ENCODE measurements around the gene UBE3C. TPM values are rescaled to one million over a fixed set of nuclear protein-coding genes. Genes with fewer than 3 reads are reported as not detected.

UBE3C gene
- total and polyA plus RNA-seq, 2 donors (not counting 3 experiments of a cell fraction or from before 2014, with no cell fraction given), result 45.1 to 77.3 TPM

GRCh38 chr7:157299317-157299612 is 160.5 kb downstream of the UBE3C start:
- FAIRE-seq (peak; percentile 12), DNase-seq (ENCODE audit: low read depth, low spot score) (no peak)
- CTCF ChIA-PET, result no interaction called here
- intact Hi-C loops (cut with micrococcal nuclease) (no loop called here), dilution Hi-C loops (cut with MboI; ENCODE audit: extremely low pct_ligation_motif_present, low sequenced_read_pairs) (no loop called here)
- Histone ChIP-seq H3K9me3 (replicated peaks; ENCODE audit: control insufficient read depth, insufficient read depth, low read length) (no peaks in the 10 kb centered on the region), H3K4me3 (replicated peaks in 1 of 3; ENCODE audit: insufficient read depth in 1 of 3, low read depth in 1 of 3, low read length in 3 of 3) (no peak overlapping the region), H4K20me1 (replicated peaks; ENCODE audit: control insufficient read depth, extremely low read depth, insufficient read depth, low read length) (no peaks in the 10 kb centered on the region), H3K36me3 (ENCODE audit: control insufficient read depth in 2 of 2, extremely low read depth in 1 of 2, insufficient read depth in 2 of 2, low read length in 2 of 2) (no peaks in the 10 kb centered on the region), H2AFZ (ENCODE audit: low read depth, low read length) (no peak overlapping the region), H3K27me3 (ENCODE audit: control insufficient read depth in 2 of 2, insufficient read depth in 2 of 2, low read length in 2 of 2) (no peaks in the 10 kb centered on the region), H3K9me1 (replicated peaks; ENCODE audit: control insufficient read depth, extremely low read depth, insufficient read depth, low read length) (no peaks in the 10 kb centered on the region), H3K79me2 (ENCODE audit: control insufficient read depth, insufficient read depth, low read length) (no peaks in the 10 kb centered on the region), H3K9ac (replicated peaks; ENCODE audit: extremely low read depth, insufficient read depth, low read length) (no peak overlapping the region), H3K4me1 (ENCODE audit: control insufficient read depth, extremely low read depth, insufficient read depth, low read length) (peaks cover 4% of the 10 kb centered on the region), H3K4me2 (ENCODE audit: insufficient read depth, low read length) (no peak overlapping the region), H3K27ac (ENCODE audit: insufficient read depth, low read depth, low read length) (no peak overlapping the region)
- BruUV-seq (replicated peaks), result no TSS peak
- no peak for TF ChIP-seq MAX (IDR thresholded peaks at IDR 0.05; ENCODE audit: insufficient read depth, insufficient read length)
- no peak for TF ChIP-seq JUN (IDR thresholded peaks at IDR 0.05; ENCODE audit: borderline replicate concordance, insufficient read depth, insufficient read length, low read depth)
- TF ChIP-seq FOS (IDR thresholded peaks at IDR 0.05; ENCODE audit: borderline replicate concordance, insufficient read depth, low read length), result no peak
- no peak for TF ChIP-seq EZH2 (IDR thresholded peaks at IDR 0.05; ENCODE audit: borderline replicate concordance, low read depth, low read length, severe bottlenecking)
- POLR2A ChIA-PET, result no interaction called here

GRCh38 chr7:157299613-157300368 is 161.1 kb downstream of the UBE3C start:
- H3K27ac ChIP-seq (ENCODE audit: insufficient read depth, low read depth, low read length), result no peak overlapping the region
- H3K9me1 ChIP-seq (replicated peaks; ENCODE audit: control insufficient read depth, extremely low read depth, insufficient read depth, low read length), result no peaks in the 10 kb centered on the region
- intact Hi-C loops (cut with micrococcal nuclease) (no loop called here), dilution Hi-C loops (cut with MboI; ENCODE audit: extremely low pct_ligation_motif_present, low sequenced_read_pairs) (no loop called here)
- H3K9me3 ChIP-seq (replicated peaks; ENCODE audit: control insufficient read depth, insufficient read depth, low read length), result no peaks in the 10 kb centered on the region
- BruUV-seq (replicated peaks), result no TSS peak
- H3K36me3 ChIP-seq (ENCODE audit: control insufficient read depth in 2 of 2, extremely low read depth in 1 of 2, insufficient read depth in 2 of 2, low read length in 2 of 2), result no peaks in the 10 kb centered on the region
- H2AFZ ChIP-seq (ENCODE audit: low read depth, low read length), result no peak overlapping the region
- no peaks in the 10 kb centered on the region for H3K79me2 ChIP-seq (ENCODE audit: control insufficient read depth, insufficient read depth, low read length)
- no peak overlapping the region for H3K4me2 ChIP-seq (ENCODE audit: insufficient read depth, low read length)
- no peaks in the 10 kb centered on the region for H4K20me1 ChIP-seq (replicated peaks; ENCODE audit: control insufficient read depth, extremely low read depth, insufficient read depth, low read length)
- ChIA-PET CTCF (no interaction called here), POLR2A (no interaction called here)
- H3K9ac ChIP-seq (replicated peaks; ENCODE audit: extremely low read depth, insufficient read depth, low read length), result no peak overlapping the region
- H3K4me1 ChIP-seq (ENCODE audit: control insufficient read depth, extremely low read depth, insufficient read depth, low read length), result peaks cover 4% of the 10 kb centered on the region
- DNase-seq (ENCODE audit: low read depth, low spot score) (no peak), FAIRE-seq (peak; percentile 37)
- no peak for TF ChIP-seq JUN (IDR thresholded peaks at IDR 0.05; ENCODE audit: borderline replicate concordance, insufficient read depth, insufficient read length, low read depth)
- no peak for TF ChIP-seq MAX (IDR thresholded peaks at IDR 0.05; ENCODE audit: insufficient read depth, insufficient read length)
- no peak for TF ChIP-seq POLR2A (IDR thresholded peaks at IDR 0.05; ENCODE audit: low read depth, low read length)
- TF ChIP-seq POLR2AphosphoS5 (IDR thresholded peaks at IDR 0.05; ENCODE audit: insufficient read depth, low read depth, low read length), result no peak
- no peak for TF ChIP-seq GATA2 (IDR thresholded peaks at IDR 0.05; ENCODE audit: insufficient read depth, insufficient read length, low read depth, low read length)
- no peak for TF ChIP-seq MYC (IDR thresholded peaks at IDR 0.05; ENCODE audit: low read depth, low read length)
- no peak for TF ChIP-seq EZH2 (IDR thresholded peaks at IDR 0.05; ENCODE audit: borderline replicate concordance, low read depth, low read length, severe bottlenecking)
- no peak for TF ChIP-seq FOS (IDR thresholded peaks at IDR 0.05; ENCODE audit: borderline replicate concordance, insufficient read depth, low read length)
- no peak for TF ChIP-seq CTCF (IDR thresholded peaks at IDR 0.05; ENCODE audit: extremely low read depth in 1 of 2, insufficient read depth in 1 of 2, low read depth in 1 of 2, low read length in 2 of 2)
- H3K27me3 ChIP-seq (ENCODE audit: control insufficient read depth in 2 of 2, insufficient read depth in 2 of 2, low read length in 2 of 2), result no peaks in the 10 kb centered on the region
- no peak overlapping the region for H3K4me3 ChIP-seq (replicated peaks in 1 of 3; ENCODE audit: insufficient read depth in 1 of 3, low read depth in 1 of 3, low read length in 3 of 3)

Data from endothelial cell of umbilical vein (primary cell).